H1 (cell line): ENCODE data around the gene OR10C1. TPM values are rescaled to one million over a fixed set of nuclear protein-coding genes. Genes with fewer than 3 reads are reported as not detected.

Source experiments
- CTCF ChIA-PET: fragments of 300-600 bp; sonication (Branson Sonifier 250); formaldehyde crosslinking; loops from one replicate; lab custom pipeline; 2021; ENCODE audit not compliant: partially characterized antibody; lab: Charles Lee
- POLR2A ChIA-PET: fragments of 300-600 bp; sonication (Branson Sonifier 250); formaldehyde crosslinking; loops from one replicate; lab custom pipeline; 2021; ENCODE audit warnings: inconsistent platforms; ENCODE audit not compliant: partially characterized antibody; lab: Charles Lee
- DNase-seq, 2 experiments: peaks; one replicate each; pipeline versions ENCODE4 v3.0.0 to v3.0.0-alpha.2; 2010 to 2022; ENCODE audit warnings: low spot score in 2 of 2, low read depth in 1 of 2, mixed read lengths in 1 of 2
- FAIRE-seq: peaks from 2 replicates; lab custom pipeline; 2011; peaks lifted over from hg19 to GRCh38; lab: Jason Lieb, UNC
- H2AFZ ChIP-seq: 2 replicates; pipeline ENCODE4 v1.8.1; 2012; ENCODE audit warnings: low read length, inconsistent platforms
- H2AK5ac ChIP-seq: 2 replicates; pipeline ENCODE4 v1.6.1; 2013; ENCODE audit warnings: low read depth, low read length
- H2BK120ac ChIP-seq: replicated peaks from 2 replicates; pipeline ENCODE3; 2013; ENCODE audit warnings: low read depth, low read length, inconsistent platforms
- H2BK12ac ChIP-seq: 2 replicates; pipeline ENCODE4 v1.6.1; 2013; ENCODE audit warnings: low read depth, low read length
- H2BK15ac ChIP-seq: 2 replicates; pipeline ENCODE4 v1.6.1; 2013; ENCODE audit warnings: low read length
- H2BK20ac ChIP-seq: 2 replicates; pipeline ENCODE4 v1.6.1; 2013; ENCODE audit warnings: low read length
- H2BK5ac ChIP-seq: 2 replicates; pipeline ENCODE4 v1.6.1; 2013; ENCODE audit warnings: low read depth, low read length
- H3K14ac ChIP-seq: 2 replicates; pipeline ENCODE4 v1.6.1; 2013; ENCODE audit warnings: inconsistent platforms; ENCODE audit not compliant: insufficient read length
- H3K18ac ChIP-seq: 2 replicates; pipeline ENCODE4 v1.6.1; 2013; ENCODE audit warnings: low read length; ENCODE audit errors: extremely low read depth
- H3K23ac ChIP-seq: 2 replicates; pipeline ENCODE4 v1.6.1; 2013; ENCODE audit warnings: inconsistent platforms; ENCODE audit not compliant: insufficient read length
- H3K23me2 ChIP-seq: 2 replicates; pipeline ENCODE4 v1.6.1; 2013; ENCODE audit warnings: low read depth, low read length
- H3K27ac ChIP-seq: 2 replicates; pipeline ENCODE4 v1.6.1; 2011; ENCODE audit warnings: low read depth, low read length, inconsistent platforms
- H3K27me3 ChIP-seq, 4 experiments: replicated peaks in 1 of 4; 1 replicate in 1 of 4; 2 replicates in 3 of 4; pipeline versions ENCODE4 v1.6.1 to v1.8.1; 2011 to 2013; ENCODE audit warnings: low read length in 3 of 4, mild to moderate bottlenecking in 3 of 4, inconsistent platforms in 2 of 4, mixed read lengths in 2 of 4, moderate library complexity in 1 of 4; ENCODE audit not compliant: control insufficient read depth in 3 of 4, insufficient read depth in 3 of 4; ENCODE audit errors: extremely low read depth in 1 of 4
- H3K36me3 ChIP-seq, 4 experiments: 2 replicates each; pipeline versions ENCODE4 v1.6.1 to v1.8.1; 2011 to 2013; ENCODE audit warnings: mild to moderate bottlenecking in 4 of 4, low read length in 3 of 4, moderate library complexity in 2 of 4, control low read depth in 1 of 4, inconsistent platforms in 1 of 4; ENCODE audit not compliant: insufficient read depth in 4 of 4, control insufficient read depth in 2 of 4
- H3K4ac ChIP-seq: replicated peaks from 2 replicates; pipeline ENCODE3; 2013; ENCODE audit warnings: low read length, low read depth, mixed read lengths, inconsistent platforms; ENCODE audit not compliant: insufficient read length
- H3K4me1 ChIP-seq, 4 experiments: replicated peaks in 1 of 4; 1 replicate in 1 of 4; 2 replicates in 3 of 4; pipeline versions ENCODE4 v1.6.1 to v1.8.1; 2011 to 2013; ENCODE audit warnings: low read length in 3 of 4, inconsistent platforms in 2 of 4, mixed read lengths in 1 of 4; ENCODE audit not compliant: insufficient read depth in 4 of 4, control insufficient read depth in 3 of 4
- H3K4me2 ChIP-seq, 2 experiments: 2 replicates each; pipeline versions ENCODE4 v1.6.1 to v1.8.1; 2011 to 2013; ENCODE audit warnings: low read depth in 2 of 2, low read length in 2 of 2, control low read depth in 1 of 2, inconsistent platforms in 1 of 2, mild to moderate bottlenecking in 1 of 2; ENCODE audit not compliant: insufficient read depth in 1 of 2
- H3K4me3 ChIP-seq, 4 experiments: fragments of 200-600, 300-600 bp in 1 of 4; sonication (generic), shearing (Covaris generic), sonication (Bioruptor Twin) in 1 of 4; 2 replicates each; pipeline versions ENCODE4 v1.5.1 to v1.8.1; 2011 to 2016; ENCODE audit warnings: low read length in 4 of 4, low read depth in 3 of 4, control low read depth in 2 of 4, inconsistent platforms in 2 of 4, mild to moderate bottlenecking in 2 of 4, mixed read lengths in 1 of 4, moderate library complexity in 1 of 4; ENCODE audit not compliant: insufficient read depth in 2 of 4; ENCODE audit errors: extremely low read depth in 1 of 4
- H3K56ac ChIP-seq: replicated peaks from 2 replicates; pipeline ENCODE3; 2013; ENCODE audit warnings: low read depth, mild to moderate bottlenecking, mixed read lengths, low read length, inconsistent platforms; ENCODE audit not compliant: insufficient read length
- H3K79me1 ChIP-seq: 2 replicates; pipeline ENCODE4 v1.6.1; 2013; ENCODE audit warnings: low read depth, low read length, control low read depth
- H3K79me2 ChIP-seq, 2 experiments: 2 replicates each; pipeline versions ENCODE4 v1.6.1 to v1.8.1; 2012 to 2013; ENCODE audit warnings: low read length in 2 of 2, mild to moderate bottlenecking in 2 of 2, inconsistent platforms in 1 of 2; ENCODE audit not compliant: insufficient read depth in 2 of 2, control insufficient read depth in 1 of 2
- H3K9ac ChIP-seq, 4 experiments: replicated peaks in 1 of 4; 1 replicate in 1 of 4; 2 replicates in 3 of 4; pipeline versions ENCODE4 v1.6.1 to v1.8.1; 2011 to 2013; ENCODE audit warnings: low read depth in 3 of 4, low read length in 3 of 4, control low read depth in 2 of 4, mild to moderate bottlenecking in 2 of 4, moderate library complexity in 2 of 4, inconsistent platforms in 1 of 4; ENCODE audit errors: extremely low read depth in 1 of 4
- H3K9me3 ChIP-seq, 2 experiments: 2 replicates each; pipeline versions ENCODE4 v1.6.1 to v1.8.1; 2012 to 2013; ENCODE audit warnings: mild to moderate bottlenecking in 2 of 2, moderate library complexity in 2 of 2, control low read depth in 1 of 2, inconsistent platforms in 1 of 2, low read depth in 1 of 2, low read length in 1 of 2, mixed read lengths in 1 of 2; ENCODE audit not compliant: insufficient read depth in 2 of 2
- H4K20me1 ChIP-seq, 2 experiments: replicated peaks in 1 of 2; 2 replicates each; pipeline versions ENCODE3 to v1.8.1; 2011 to 2013; ENCODE audit warnings: inconsistent platforms in 2 of 2, low read length in 2 of 2, mild to moderate bottlenecking in 1 of 2; ENCODE audit not compliant: insufficient read depth in 2 of 2, control insufficient read depth in 1 of 2
- H4K5ac ChIP-seq: 2 replicates; pipeline ENCODE4 v1.6.1; 2013; ENCODE audit warnings: low read length, low read depth, mixed read lengths, inconsistent platforms; ENCODE audit not compliant: insufficient read length
- H4K8ac ChIP-seq: 2 replicates; pipeline ENCODE4 v1.8.0; 2013; ENCODE audit warnings: mild to moderate bottlenecking, moderate library complexity, low read length, inconsistent platforms; ENCODE audit not compliant: insufficient read depth; ENCODE audit errors: extremely low read depth
- H4K91ac ChIP-seq: replicated peaks from 2 replicates; pipeline ENCODE3; 2013; ENCODE audit warnings: low read length, mixed read lengths, inconsistent platforms; ENCODE audit not compliant: insufficient read length
- MAFK ChIP-seq: IDR thresholded peaks from 2 replicates; pipeline ENCODE4 v1.6.1; 2012; ENCODE audit warnings: low read depth, mild to moderate bottlenecking, improper control_type of control experiment, low read length
- WGBS, 2 experiments: shearing (Covaris generic) in 1 of 2; methylation state at CpG; one replicate each; pipeline versions ENCODE4 v1.1.6 to v1.1.7; 2013 to 2015; ENCODE audit warnings: low lambda C conversion rate in 2 of 2, mixed read lengths in 2 of 2, inconsistent platforms in 1 of 2, low coverage in 1 of 2, missing lambda C conversion rate in 1 of 2; ENCODE audit not compliant: insufficient replicate concordance in 2 of 2, insufficient coverage in 1 of 2, insufficient read length in 1 of 2; ENCODE audit errors: extremely low coverage in 1 of 2, missing lambda C conversion rate in 1 of 2; 5-methylcytosine and 5-hydroxymethylcytosine counted together
- polyA plus RNA-seq, 7 experiments: library from polyadenylated mRNA; depleted of rRNA in 3 of 7; stranded (reverse) in 5 of 7; unstranded in 2 of 7; fragments of >200 nt in 5 of 7; fragments of 200-250 nt in 2 of 7; gene quantifications; 1 replicate in 5 of 7; 2 replicates in 1 of 7; 4 replicates in 1 of 7; pipeline versions ENCODE4 v1.2.1 to v1.2.3, GENCODE V29; 2011 to 2013; ENCODE audit warnings: missing spikeins in 2 of 7, mixed read lengths in 2 of 7
- total RNA-seq: library from RNA; stranded (reverse); fragmentation: NEBNext Ultra II Directional; extraction: Animal tissue kit (Norgen Biotek cat#: 25700); gene quantifications from 2 replicates; pipeline ENCODE4 v1.2.1, GENCODE V29; 2021

Gene OR10C1
- total and polyA plus RNA-seq, 2 of the 8 experiments (the other 6 are each of a cell fraction or from before 2014, with no cell fraction given): not detected

- Histone ChIP-seq H3K4me2 (no peak within 1 kb of the TSS), H3K4me1 (no peaks in the 10 kb centered on the region), H3K79me2 (no peaks in the 10 kb centered on the region), H3K4ac (no peak within 1 kb of the TSS), H2BK20ac (no peak within 1 kb of the TSS), H4K20me1 (no peaks in the 10 kb centered on the region), H3K23ac (no peak within 1 kb of the TSS), H4K91ac (no peak within 1 kb of the TSS), H3K36me3 (no peaks in the 10 kb centered on the region), H3K4me3 (no peak within 1 kb of the TSS), H2AK5ac (no peak within 1 kb of the TSS), H3K14ac (no peak within 1 kb of the TSS), H3K9me3 (no peaks in the 10 kb centered on the region), H3K18ac (no peak within 1 kb of the TSS), H4K8ac (no peak within 1 kb of the TSS), H2BK120ac (no peak within 1 kb of the TSS), H4K5ac (no peak within 1 kb of the TSS), H3K23me2 (no peaks in the 10 kb centered on the region), H3K27me3 (no peaks in the 10 kb centered on the region), H3K56ac (no peak within 1 kb of the TSS), H3K79me1 (no peaks in the 10 kb centered on the region), H2BK12ac (peak within 1 kb of the TSS; percentile 62), H2BK15ac (no peak within 1 kb of the TSS), H2BK5ac (no peak within 1 kb of the TSS), H3K9ac (no peak within 1 kb of the TSS), H3K27ac (no peak within 1 kb of the TSS), H2AFZ (0 out of 2 replicates have a peak within 1 kb of the TSS, but pooled peaks have one; percentile 21)
- POLR2A ChIA-PET: no interaction called here
- CTCF ChIA-PET: interaction anchor here (1.3 kb wide), 1 partner anchor 51 kb away, joined by 3 read pairs; no protein-coding TSS in a partner anchor
- WGBS, 2 experiments: 85% methylated on average over 2 of the region's 2 CpGs; no CpG with 5 or more reads in 1 of the 2 experiments
- no peak for FAIRE-seq
- no peak for DNase-seq
- TF ChIP-seq MAFK: no peak
Measured at GRCh38 chr6:29487660-29488059, 48.6 kb downstream of the OR10C1 start, which contains the start of gene MAS1L. Gene MAS1L, minus strand, starts transcription at chr6:29487956. Its CDS starts 54 bp downstream, at chr6:29487902.
